ENCODE results near the gene PRICKLE4. TPM values are rescaled to one million over a fixed set of nuclear protein-coding genes. Genes with fewer than 3 reads are reported as not detected.

PRICKLE4 gene
- total and polyA plus RNA-seq, 2 of the 13 experiments (the other 11 are each of a cell fraction or from before 2014, with no cell fraction given), result 0.92 to 1.2 TPM

DNA sequence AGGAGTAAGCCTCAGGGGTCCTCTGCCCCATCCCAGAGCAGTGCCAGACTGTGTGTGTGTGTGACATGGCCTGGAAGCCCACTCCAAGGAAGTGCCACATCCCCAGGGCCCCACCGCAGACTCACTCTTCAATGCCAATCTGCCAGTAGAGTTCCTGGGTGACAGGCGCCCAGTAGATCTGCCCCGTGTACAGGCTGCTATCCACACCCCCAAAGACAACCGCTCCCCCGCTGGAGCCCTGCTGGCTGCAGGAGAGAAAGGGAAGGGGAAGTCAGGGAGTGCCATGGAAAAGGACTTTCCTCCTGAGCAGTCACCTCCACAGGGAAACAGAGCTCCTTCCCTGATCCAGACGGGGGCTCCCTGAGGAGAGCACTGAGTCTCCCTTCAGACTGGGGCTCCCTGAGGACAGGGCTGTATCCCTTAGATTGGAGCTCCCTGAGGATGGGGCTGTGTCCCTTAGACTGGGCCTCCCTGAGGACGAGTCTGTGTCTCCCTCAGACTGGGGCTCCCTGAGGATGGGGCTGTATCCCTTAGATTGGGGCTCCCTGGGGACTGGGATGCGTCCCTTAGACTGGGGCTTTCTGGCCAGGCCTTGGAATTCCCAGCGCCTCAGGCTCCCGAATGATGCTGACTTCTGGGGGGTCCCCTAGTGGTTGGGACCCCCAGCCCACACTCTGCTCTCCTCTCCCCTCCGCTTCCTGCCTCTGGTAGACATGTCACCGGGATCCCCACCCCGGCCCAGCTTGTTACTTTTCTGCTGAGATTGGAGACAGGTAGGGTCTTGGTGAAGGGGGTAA, 40.0 kb upstream of the PRICKLE4 start (continued):
- TF ChIP-seq, protein P1, sequence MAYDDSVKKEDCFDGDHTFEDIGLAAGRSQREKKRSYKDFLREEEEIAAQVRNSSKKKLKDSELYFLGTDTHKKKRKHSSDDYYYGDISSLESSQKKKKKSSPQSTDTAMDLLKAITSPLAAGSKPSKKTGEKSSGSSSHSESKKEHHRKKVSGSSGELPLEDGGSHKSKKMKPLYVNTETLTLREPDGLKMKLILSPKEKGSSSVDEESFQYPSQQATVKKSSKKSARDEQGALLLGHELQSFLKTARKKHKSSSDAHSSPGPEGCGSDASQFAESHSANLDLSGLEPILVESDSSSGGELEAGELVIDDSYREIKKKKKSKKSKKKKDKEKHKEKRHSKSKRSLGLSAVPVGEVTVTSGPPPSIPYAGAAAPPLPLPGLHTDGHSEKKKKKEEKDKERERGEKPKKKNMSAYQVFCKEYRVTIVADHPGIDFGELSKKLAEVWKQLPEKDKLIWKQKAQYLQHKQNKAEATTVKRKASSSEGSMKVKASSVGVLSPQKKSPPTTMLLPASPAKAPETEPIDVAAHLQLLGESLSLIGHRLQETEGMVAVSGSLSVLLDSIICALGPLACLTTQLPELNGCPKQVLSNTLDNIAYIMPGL (CRISPR knock-in tag; IDR thresholded peaks at IDR 0.05; ENCODE audit: borderline replicate concordance in 1 of 2, low read depth in 1 of 2), result no peak
- TF ChIP-seq, protein P2, sequence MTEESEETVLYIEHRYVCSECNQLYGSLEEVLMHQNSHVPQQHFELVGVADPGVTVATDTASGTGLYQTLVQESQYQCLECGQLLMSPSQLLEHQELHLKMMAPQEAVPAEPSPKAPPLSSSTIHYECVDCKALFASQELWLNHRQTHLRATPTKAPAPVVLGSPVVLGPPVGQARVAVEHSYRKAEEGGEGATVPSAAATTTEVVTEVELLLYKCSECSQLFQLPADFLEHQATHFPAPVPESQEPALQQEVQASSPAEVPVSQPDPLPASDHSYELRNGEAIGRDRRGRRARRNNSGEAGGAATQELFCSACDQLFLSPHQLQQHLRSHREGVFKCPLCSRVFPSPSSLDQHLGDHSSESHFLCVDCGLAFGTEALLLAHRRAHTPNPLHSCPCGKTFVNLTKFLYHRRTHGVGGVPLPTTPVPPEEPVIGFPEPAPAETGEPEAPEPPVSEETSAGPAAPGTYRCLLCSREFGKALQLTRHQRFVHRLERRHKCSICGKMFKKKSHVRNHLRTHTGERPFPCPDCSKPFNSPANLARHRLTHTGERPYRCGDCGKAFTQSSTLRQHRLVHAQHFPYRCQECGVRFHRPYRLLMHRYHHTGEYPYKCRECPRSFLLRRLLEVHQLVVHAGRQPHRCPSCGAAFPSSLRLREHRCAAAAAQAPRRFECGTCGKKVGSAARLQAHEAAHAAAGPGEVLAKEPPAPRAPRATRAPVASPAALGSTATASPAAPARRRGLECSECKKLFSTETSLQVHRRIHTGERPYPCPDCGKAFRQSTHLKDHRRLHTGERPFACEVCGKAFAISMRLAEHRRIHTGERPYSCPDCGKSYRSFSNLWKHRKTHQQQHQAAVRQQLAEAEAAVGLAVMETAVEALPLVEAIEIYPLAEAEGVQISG (CRISPR knock-in tag; IDR thresholded peaks at IDR 0.05), result peak; percentile 22; the same call in 1 of the 2 replicates
- TF ChIP-seq PITX1 (CRISPR knock-in tag; IDR thresholded peaks at IDR 0.05), result no peak
- TF ChIP-seq, protein P3, sequence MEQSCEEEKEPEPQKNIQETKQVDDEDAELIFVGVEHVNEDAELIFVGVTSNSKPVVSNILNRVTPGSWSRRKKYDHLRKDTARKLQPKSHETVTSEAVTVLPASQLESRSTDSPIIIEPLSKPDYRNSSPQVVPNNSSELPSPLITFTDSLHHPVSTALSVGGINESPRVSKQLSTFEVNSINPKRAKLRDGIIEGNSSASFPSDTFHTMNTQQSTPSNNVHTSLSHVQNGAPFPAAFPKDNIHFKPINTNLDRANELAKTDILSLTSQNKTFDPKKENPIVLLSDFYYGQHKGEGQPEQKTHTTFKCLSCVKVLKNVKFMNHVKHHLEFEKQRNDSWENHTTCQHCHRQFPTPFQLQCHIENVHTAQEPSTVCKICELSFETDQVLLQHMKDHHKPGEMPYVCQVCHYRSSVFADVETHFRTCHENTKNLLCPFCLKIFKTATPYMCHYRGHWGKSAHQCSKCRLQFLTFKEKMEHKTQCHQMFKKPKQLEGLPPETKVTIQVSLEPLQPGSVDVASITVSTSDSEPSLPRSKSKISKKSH (CRISPR knock-in tag; IDR thresholded peaks at IDR 0.05; ENCODE audit: borderline replicate concordance), result 0 out of 2 replicates have a peak, but pooled peaks have one; percentile 44
- no peak for TF ChIP-seq CHCHD3 (CRISPR knock-in tag; IDR thresholded peaks at IDR 0.05)
- TF ChIP-seq, protein P4, sequence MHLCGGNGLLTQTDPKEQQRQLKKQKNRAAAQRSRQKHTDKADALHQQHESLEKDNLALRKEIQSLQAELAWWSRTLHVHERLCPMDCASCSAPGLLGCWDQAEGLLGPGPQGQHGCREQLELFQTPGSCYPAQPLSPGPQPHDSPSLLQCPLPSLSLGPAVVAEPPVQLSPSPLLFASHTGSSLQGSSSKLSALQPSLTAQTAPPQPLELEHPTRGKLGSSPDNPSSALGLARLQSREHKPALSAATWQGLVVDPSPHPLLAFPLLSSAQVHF (CRISPR knock-in tag; IDR thresholded peaks at IDR 0.05), result no peak
- TF ChIP-seq ZNF333 (CRISPR knock-in tag; IDR thresholded peaks at IDR 0.05; ENCODE audit: borderline replicate concordance), result no peak
- TF ChIP-seq MYC (CRISPR knock-in tag; IDR thresholded peaks at IDR 0.05; ENCODE audit: borderline replicate concordance), result 0 out of 2 replicates have a peak, but pooled peaks have one; percentile 16
- no peak for TF ChIP-seq ZBTB7B (CRISPR knock-in tag; IDR thresholded peaks at IDR 0.05)
- no peak for TF ChIP-seq NFE2 (CRISPR knock-in tag; IDR thresholded peaks at IDR 0.05)
- 0 out of 2 replicates have a peak, but pooled peaks have one; percentile 18 for TF ChIP-seq ZBTB33 (CRISPR knock-in tag; IDR thresholded peaks at IDR 0.05)
- TF ChIP-seq PHF8 (CRISPR knock-in tag; IDR thresholded peaks at IDR 0.05), result 0 out of 2 replicates have a peak, but pooled peaks have one; percentile 12
- TF ChIP-seq IKZF5 (CRISPR knock-in tag; IDR thresholded peaks at IDR 0.05), result 0 out of 2 replicates have a peak, but pooled peaks have one; percentile 13
- no peak for TF ChIP-seq ZNF670 (CRISPR knock-in tag; IDR thresholded peaks at IDR 0.05; ENCODE audit: borderline replicate concordance)
- TF ChIP-seq ZNF589 (CRISPR knock-in tag; conservative IDR thresholded peaks at IDR 0.05), result no peak
- peak; percentile 38; the same call in 1 of the 2 replicates for TF ChIP-seq RBFOX2 (IDR thresholded peaks at IDR 0.05; ENCODE audit: low read depth, low read length)
- TF ChIP-seq NFIB (CRISPR knock-in tag; IDR thresholded peaks at IDR 0.05; ENCODE audit: borderline replicate concordance), result no peak

Measured in HepG2 (cell line).